GM18951 (cell line): ENCODE results near the gene DTD2.

Experiments used
- POLR2A ChIP-seq: IDR thresholded peaks from 4 replicates; pipeline ENCODE4 v1.6.1; 2011; ENCODE audit warnings: mild to moderate bottlenecking; ENCODE audit not compliant: insufficient read length, insufficient read depth; ENCODE audit errors: extremely low read depth
- in situ Hi-C: fragments of 300-500 bp; cut with MboI; formaldehyde crosslinking; loops from one replicate; pipeline ENCODE4 v1.12.0; 2022; ENCODE audit warnings: low sequenced_read_pairs, mixed read lengths, inconsistent platforms; ENCODE audit not compliant: unreplicated experiment

The DTD2 gene

DNA sequence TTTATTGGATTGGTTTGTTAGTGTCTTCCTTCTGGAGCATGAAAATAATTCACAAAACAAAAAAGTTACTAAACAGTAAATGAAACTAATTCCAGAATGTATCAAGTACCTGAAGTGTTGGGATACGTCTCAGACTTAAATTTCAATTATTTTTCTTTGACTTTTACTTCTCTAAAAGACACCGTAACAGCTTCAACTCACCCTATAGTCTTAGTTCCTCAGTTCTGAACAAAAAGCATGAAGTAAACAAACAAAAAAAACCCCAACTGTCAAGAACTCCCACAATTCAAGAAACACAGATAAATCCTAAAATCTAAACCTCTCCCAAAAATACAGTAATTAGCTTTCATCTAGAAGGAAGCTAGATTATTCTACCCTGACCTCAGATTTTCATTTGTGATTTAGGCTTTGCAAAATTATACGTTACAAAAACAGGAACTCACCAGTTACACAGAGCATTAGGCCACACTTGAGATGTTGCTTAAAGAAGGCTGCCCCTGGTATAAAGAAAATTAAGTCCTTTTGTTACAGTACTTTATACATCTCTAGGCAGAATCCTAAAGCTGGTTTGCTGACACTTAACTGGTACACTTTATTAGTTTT lies 47.2 kb downstream of the DTD2 start:
- TF ChIP-seq POLR2A = no peak
- in situ Hi-C loops = no loop called here

DNA sequence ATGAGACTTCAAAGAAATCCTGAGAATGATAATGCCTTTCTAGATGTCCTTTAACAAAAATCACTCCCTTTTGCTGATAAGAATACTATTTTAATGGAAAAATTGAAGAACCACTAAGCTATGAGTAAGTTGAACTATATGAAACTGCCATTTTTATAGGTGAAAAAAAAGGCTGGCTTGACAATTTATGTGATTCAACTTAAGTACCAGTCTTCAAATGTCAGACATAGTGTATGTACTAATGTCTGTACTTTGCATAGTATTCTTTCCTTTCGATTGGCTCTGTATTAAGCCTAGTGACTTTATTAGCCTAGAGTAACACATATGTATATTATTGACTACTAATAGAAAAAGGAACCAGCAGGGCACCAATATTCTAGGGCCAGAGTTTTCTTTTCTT lies 48.9 kb downstream of the DTD2 start:
- no peak for TF ChIP-seq POLR2A
- in situ Hi-C loops = no loop called here

DNA sequence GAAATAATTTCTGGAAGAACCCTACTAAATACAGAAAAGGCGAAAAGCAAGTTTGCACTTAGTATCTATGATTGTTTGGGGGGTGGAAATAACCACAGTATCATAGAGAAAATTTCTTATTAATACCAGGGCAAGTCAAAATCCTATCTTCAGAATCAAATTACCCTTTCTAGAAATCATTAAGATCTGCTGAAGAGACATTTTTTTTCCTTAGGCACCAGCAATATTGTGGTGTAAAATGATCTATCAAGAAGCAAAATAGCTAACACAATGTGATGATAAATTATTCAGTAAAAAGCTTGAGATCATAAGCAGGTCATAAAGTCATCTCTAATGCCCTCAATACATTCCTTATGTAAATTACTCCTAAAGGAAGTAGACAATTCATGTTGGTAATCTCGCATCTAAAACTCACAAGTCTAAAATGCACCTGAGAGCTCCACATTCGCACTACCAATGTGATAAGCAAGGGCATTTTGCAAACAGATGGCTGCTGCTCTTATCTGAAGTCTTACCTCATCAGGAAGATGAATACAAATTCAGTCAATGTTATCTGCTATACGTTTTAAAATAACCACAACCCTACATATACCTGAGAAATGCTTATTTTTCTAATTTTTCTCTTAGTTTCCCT lies 51.6 kb downstream of the DTD2 start:
- no peak for TF ChIP-seq POLR2A
- in situ Hi-C loops = no loop called here

DNA sequence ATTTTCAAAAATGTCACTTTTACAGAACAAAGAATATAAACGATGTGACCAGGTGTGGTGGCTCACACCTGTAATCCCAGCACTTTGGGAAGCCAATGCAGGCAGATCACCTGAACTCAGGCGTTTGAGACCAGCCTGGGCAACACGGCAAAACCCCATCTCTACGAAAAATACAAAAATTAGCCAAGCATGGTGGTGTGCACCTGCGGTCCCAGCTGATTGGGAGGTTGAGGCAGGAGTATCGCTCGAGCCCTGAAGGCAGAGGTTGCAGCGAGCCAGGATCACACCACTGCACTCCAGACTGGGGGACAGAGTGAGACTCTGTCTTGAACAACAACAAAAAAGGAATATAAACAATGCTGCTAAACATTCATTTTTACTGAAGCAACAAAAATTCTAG lies 52.2 kb downstream of the DTD2 start:
- in situ Hi-C loops = no loop called here
- TF ChIP-seq POLR2A = no peak

DNA sequence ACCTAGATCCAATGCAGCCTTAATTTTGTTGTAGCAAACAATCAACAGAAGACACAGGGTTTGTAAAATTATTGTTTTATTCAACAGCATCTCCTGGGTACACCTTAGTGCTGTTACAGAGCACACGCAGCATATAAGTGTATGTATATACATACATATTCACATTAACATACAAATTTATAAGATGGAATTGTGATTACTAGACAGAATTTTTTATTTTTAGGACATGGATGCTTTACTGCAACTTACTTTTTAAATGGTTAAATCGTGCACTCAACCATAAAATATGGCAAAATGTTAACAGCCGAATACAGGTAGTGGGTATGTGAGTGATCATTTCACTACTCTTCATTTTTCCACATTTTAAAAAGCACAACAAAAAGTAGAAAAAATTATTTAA lies 53.6 kb downstream of the DTD2 start:
- no peak for TF ChIP-seq POLR2A
- in situ Hi-C loops = no loop called here

DNA sequence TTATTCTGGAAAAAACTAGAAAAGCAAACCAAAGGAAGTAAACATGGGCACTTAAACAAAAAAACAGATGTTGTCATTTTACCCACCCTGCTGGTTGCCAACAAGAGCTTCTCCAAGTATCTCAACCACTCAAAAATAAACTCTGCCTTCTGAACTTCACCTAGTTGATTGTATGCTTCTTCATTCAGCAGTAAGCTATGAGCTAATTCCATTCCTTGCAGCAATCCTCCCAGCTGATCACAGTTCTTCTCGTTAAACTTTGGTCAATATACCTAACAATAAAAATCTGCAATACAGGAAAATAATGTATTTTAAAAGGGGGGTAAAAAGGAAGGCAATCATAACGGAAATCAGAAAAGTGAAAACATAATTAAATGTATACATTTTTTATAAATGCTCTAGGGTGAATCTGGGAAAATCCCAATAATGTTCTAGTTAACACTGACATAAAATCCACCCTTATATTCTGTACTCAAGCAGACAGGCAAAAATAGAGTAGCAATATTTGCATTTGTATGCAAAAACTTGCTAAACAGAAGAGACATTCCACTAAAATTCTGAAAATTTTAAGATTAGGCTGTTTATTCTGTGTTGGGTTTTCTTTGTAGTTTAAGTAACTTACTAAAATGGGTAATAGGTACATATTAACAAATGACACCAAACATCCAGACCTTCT lies 54.4 kb downstream of the DTD2 start:
- TF ChIP-seq POLR2A = no peak
- in situ Hi-C loops = no loop called here

DNA sequence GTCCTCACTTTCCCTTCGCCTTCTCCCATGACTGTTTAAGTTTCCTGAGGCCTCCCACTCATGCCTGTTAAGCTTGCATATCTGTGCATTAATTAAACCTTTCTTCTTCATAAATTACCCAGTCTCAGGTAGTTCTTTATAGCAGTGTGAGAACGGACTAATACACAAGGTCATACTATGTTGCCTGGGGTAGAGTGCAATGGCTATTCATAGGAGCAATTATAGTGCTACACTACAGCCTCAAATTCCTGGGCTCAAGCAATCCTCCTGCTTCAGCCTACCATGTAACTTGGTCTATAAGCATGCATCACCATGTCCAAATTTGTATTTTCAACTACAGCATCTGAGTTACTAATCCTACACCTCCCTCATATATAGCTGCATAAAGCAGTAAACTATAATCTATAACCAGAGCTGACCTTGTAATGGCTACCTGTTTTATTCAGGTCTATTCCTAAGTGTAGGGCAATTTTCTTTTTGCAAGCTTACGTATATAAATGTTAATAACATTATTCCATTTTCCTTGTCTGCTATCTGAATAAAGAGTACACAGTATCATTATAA lies 55.9 kb downstream of the DTD2 start:
- in situ Hi-C loops = no loop called here
- TF ChIP-seq POLR2A = no peak

DNA sequence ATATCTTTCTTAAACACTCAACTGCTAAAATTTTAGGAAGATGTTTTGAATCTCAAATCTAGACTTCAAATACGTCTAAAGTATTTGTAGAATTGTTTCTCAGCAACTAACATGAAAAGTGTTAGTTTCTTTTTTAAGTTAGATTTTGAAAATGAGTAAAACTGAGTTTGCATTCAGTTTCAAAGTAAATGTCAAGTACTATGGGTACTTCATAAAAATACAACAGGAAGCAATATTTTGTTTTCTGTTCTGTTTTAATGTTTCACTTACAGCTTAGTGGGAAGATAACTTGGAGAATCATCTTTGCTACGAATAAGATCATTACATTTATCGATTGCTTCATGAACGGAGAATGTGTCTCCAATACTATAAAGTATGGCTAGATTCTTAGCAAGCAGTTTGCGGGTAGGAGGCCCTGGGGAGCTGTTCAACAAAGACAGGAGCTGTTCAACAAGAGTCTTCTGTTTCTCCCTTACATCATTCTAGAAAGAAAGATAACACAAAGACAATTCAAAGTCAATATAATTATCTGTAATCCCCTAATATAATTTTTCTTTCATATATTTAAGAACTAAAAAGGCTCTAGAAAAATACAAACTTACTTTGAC lies 57.2 kb downstream of the DTD2 start:
- in situ Hi-C loops = no loop called here
- TF ChIP-seq POLR2A = no peak
